AML-193 (cell line): ENCODE measurements around the gene CASP1.
"Not testable (repeated sequence)": the region's sequence is repeated elsewhere in the genome, so short reads cannot be mapped to it uniquely, and the experiment has no call there.

Source experiments
- DNase-seq, 2 experiments: peaks; one replicate each; lab custom pipeline; 2025; lab: John Stamatoyannopoulos, UW

The CASP1 gene

GRCh38 chr11:105034813-105035620 lies at the start of gene CASP1:
CASP1 (minus strand) TSS chr11:105035144; CDS start chr11:105035113, 31 bp downstream.
- DNase-seq, result peak; percentile 73 to 84

- DNase-seq, result no peak
Observed at GRCh38 chr11:105081412-105082150, 46.6 kb upstream of the CASP1 start.

GRCh38 chr11:105080171-105080906 lies 45.4 kb upstream of the CASP1 start:
- DNase-seq, result not testable (repeated sequence)

GRCh38 chr11:105078283-105078682 lies 43.3 kb upstream of the CASP1 start:
- DNase-seq, result no peak

- DNase-seq, result not testable (repeated sequence)
Observed at GRCh38 chr11:105077141-105077790, 42.3 kb upstream of the CASP1 start.

GRCh38 chr11:105074166-105074530 lies 39.2 kb upstream of the CASP1 start:
- no peak for DNase-seq

- no peak for DNase-seq
Observed at GRCh38 chr11:105073456-105074165, 38.7 kb upstream of the CASP1 start.

- not testable (repeated sequence) for DNase-seq
Observed at GRCh38 chr11:105072080-105072479, 37.1 kb upstream of the CASP1 start.

- DNase-seq, result no peak
Observed at GRCh38 chr11:105071089-105071732, 36.3 kb upstream of the CASP1 start.

GRCh38 chr11:105070306-105070705 lies 35.4 kb upstream of the CASP1 start:
- no peak for DNase-seq

- not testable (repeated sequence) for DNase-seq
Observed at GRCh38 chr11:105069749-105070148, 34.8 kb upstream of the CASP1 start.

GRCh38 chr11:105063245-105063941 lies 28.4 kb upstream of the CASP1 start:
- not testable (repeated sequence) for DNase-seq

GRCh38 chr11:105057432-105057831 lies 22.5 kb upstream of the CASP1 start:
- no peak for DNase-seq

- DNase-seq, result no peak
Observed at GRCh38 chr11:105056446-105056845, 21.5 kb upstream of the CASP1 start.

GRCh38 chr11:105054723-105055493 lies 20.0 kb upstream of the CASP1 start:
- peak; percentile 64 to 65 for DNase-seq

GRCh38 chr11:105052487-105052886 lies 17.5 kb upstream of the CASP1 start:
- no peak for DNase-seq

- no peak for DNase-seq
Observed at GRCh38 chr11:105051559-105051958, 16.6 kb upstream of the CASP1 start.

GRCh38 chr11:105049481-105049880 lies 14.5 kb upstream of the CASP1 start:
- DNase-seq, result no peak

GRCh38 chr11:105046898-105047579 lies 12.1 kb upstream of the CASP1 start:
- no peak for DNase-seq
